ENCODE results near the gene TRAPPC10. TPM values are rescaled to one million over a fixed set of nuclear protein-coding genes. Genes with fewer than 3 reads are reported as not detected.

TRAPPC10 gene
- total and polyA plus RNA-seq, 2 experiments from 2014 or later, result 9.9 to 21.0 TPM

GRCh38 chr21:44006017-44006619 is 6.0 kb upstream of the TRAPPC10 start:
- Histone ChIP-seq H3K4me2 (ENCODE audit: unreplicated experiment) (peak overlapping the region; percentile 52), H3K9me2 (ENCODE audit: insufficient read depth) (no peaks in the 10 kb centered on the region), H2AFZ (peak overlapping the region; percentile 68), H3F3A (ENCODE audit: insufficient read depth) (peaks cover 37% of the 10 kb centered on the region), H3K4me3 (peak overlapping the region; percentile 48), H3K79me2 (ENCODE audit: insufficient read depth) (peaks cover 4% of the 10 kb centered on the region; the same call in 1 of the 2 replicates), H3K27me3 (replicated peaks; ENCODE audit: insufficient read depth) (no peaks in the 10 kb centered on the region), H3K36me3 (ENCODE audit: low read depth) (no peaks in the 10 kb centered on the region), H3K9ac (peak overlapping the region; percentile 72), H3K27ac (peak overlapping the region; percentile 91), H3K9me3 (ENCODE audit: low read depth) (no peaks in the 10 kb centered on the region), H4K20me1 (ENCODE audit: insufficient read depth) (no peaks in the 10 kb centered on the region), H3K4me1 (ENCODE audit: insufficient read depth) (peaks cover 27% of the 10 kb centered on the region)
- in situ Hi-C loops (cut with MboI), result no loop called here
- TF ChIP-seq EZH2 (IDR thresholded peaks at IDR 0.05; ENCODE audit: insufficient read depth, poor library complexity, severe bottlenecking) (no peak), EZH2phosphoT487 (IDR thresholded peaks at IDR 0.05; ENCODE audit: insufficient read depth, low read depth) (no peak)
- WGBS, 2 experiments (ENCODE audit: low coverage in 1 of 2, low lambda C conversion rate in 2 of 2, missing lambda C conversion rate in 2 of 2), result 33 to 35% methylated on average over 9 of the region's 9 CpGs
- DNase-seq, result peak; percentile 96

- Histone ChIP-seq H2AFZ (peak overlapping the region; percentile 68), H3K4me3 (peak overlapping the region; percentile 48), H3F3A (ENCODE audit: insufficient read depth) (peaks cover 37% of the 10 kb centered on the region), H4K20me1 (ENCODE audit: insufficient read depth) (no peaks in the 10 kb centered on the region), H3K9ac (peak overlapping the region; percentile 72), H3K27ac (peak overlapping the region; percentile 91), H3K9me2 (ENCODE audit: insufficient read depth) (no peaks in the 10 kb centered on the region), H3K36me3 (ENCODE audit: low read depth) (no peaks in the 10 kb centered on the region), H3K9me3 (ENCODE audit: low read depth) (no peaks in the 10 kb centered on the region), H3K4me2 (ENCODE audit: unreplicated experiment) (peak overlapping the region; percentile 52), H3K27me3 (replicated peaks; ENCODE audit: insufficient read depth) (no peaks in the 10 kb centered on the region), H3K4me1 (ENCODE audit: insufficient read depth) (peaks cover 29% of the 10 kb centered on the region), H3K79me2 (ENCODE audit: insufficient read depth) (peaks cover 7% of the 10 kb centered on the region; the same call in 1 of the 2 replicates)
- 42 to 55% methylated on average over 8 of the region's 8 CpGs for WGBS, 2 experiments (ENCODE audit: low coverage in 1 of 2, low lambda C conversion rate in 2 of 2, missing lambda C conversion rate in 2 of 2)
- in situ Hi-C loops (cut with MboI), result no loop called here
- DNase-seq, result peak; percentile 75
- TF ChIP-seq EZH2 (IDR thresholded peaks at IDR 0.05; ENCODE audit: insufficient read depth, poor library complexity, severe bottlenecking) (no peak), EZH2phosphoT487 (IDR thresholded peaks at IDR 0.05; ENCODE audit: insufficient read depth, low read depth) (no peak)
Observed at GRCh38 chr21:44006656-44007055, 5.5 kb upstream of the TRAPPC10 start.

DNA sequence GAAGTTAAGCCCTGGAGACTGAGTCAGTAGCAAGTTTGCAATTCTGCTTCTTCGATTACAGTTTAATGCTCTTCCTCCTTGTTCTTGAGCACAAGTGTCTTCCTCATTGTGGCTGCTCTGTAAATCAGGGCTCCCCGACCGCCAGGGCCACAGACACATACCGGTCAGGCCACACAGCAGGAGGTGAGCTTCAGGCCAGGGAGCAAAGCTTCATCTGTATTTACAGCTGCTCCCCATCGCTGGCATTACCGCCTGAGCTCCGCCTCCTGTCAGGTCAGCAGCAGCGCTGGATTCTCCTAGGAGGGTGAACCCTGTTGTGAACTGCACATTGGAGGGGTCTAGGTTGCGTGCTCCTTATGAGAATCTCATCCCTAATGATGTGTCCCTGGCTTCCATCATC is 1.7 kb upstream of the TRAPPC10 start:
- DNase-seq, result no peak
- H3K4me1 ChIP-seq (ENCODE audit: insufficient read depth), result peaks cover 47% of the 10 kb centered on the region
- H3F3A ChIP-seq (ENCODE audit: insufficient read depth), result peaks cover 42% of the 10 kb centered on the region
- peaks cover 38% of the 10 kb centered on the region for H3K79me2 ChIP-seq (ENCODE audit: insufficient read depth)
- no peaks in the 10 kb centered on the region for H3K36me3 ChIP-seq (ENCODE audit: low read depth)
- H3K9ac ChIP-seq, result no peak overlapping the region
- H3K4me2 ChIP-seq (ENCODE audit: unreplicated experiment), result no peak overlapping the region
- no peaks in the 10 kb centered on the region for H3K27me3 ChIP-seq (replicated peaks; ENCODE audit: insufficient read depth)
- no peak for TF ChIP-seq EZH2phosphoT487 (IDR thresholded peaks at IDR 0.05; ENCODE audit: insufficient read depth, low read depth)
- TF ChIP-seq EZH2 (IDR thresholded peaks at IDR 0.05; ENCODE audit: insufficient read depth, poor library complexity, severe bottlenecking), result no peak
- H3K9me3 ChIP-seq (ENCODE audit: low read depth), result no peaks in the 10 kb centered on the region
- H3K9me2 ChIP-seq (ENCODE audit: insufficient read depth), result no peaks in the 10 kb centered on the region
- H4K20me1 ChIP-seq (ENCODE audit: insufficient read depth), result peaks cover 3% of the 10 kb centered on the region; the same call in 1 of the 2 replicates
- no peak overlapping the region for H2AFZ ChIP-seq
- no peak overlapping the region for H3K27ac ChIP-seq
- in situ Hi-C loops (cut with MboI), result no loop called here
- no peak overlapping the region for H3K4me3 ChIP-seq
- WGBS, 2 experiments (ENCODE audit: low coverage in 1 of 2, low lambda C conversion rate in 2 of 2, missing lambda C conversion rate in 2 of 2), result 67 to 69% methylated on average over 9 of the region's 9 CpGs

DNA sequence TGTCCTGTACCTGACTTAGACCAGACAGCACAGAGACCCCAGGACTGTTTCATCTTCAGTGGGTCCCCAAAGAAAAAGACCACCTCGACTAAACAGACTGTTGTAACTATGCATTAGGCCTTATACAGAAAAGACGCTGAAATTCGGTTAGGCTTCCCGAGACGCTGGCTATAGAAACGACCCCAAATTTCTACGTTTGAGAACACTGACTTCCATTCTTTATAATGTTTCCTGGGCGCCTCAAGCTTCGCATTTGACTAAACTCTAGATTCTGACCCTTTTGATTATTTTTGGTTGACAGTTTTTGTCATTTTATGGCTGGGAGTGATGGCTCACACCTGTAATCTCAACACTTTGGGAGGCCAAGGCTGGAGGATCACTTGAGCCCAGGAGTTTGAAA is 986 bp upstream of the TRAPPC10 start:
- Histone ChIP-seq H3F3A (ENCODE audit: insufficient read depth) (peaks cover 35% of the 10 kb centered on the region), H2AFZ (peak overlapping the region; percentile 67; the same call in 1 of the 2 replicates), H3K4me2 (ENCODE audit: unreplicated experiment) (peak overlapping the region; percentile 80), H3K4me3 (peak overlapping the region; percentile 95), H3K27me3 (replicated peaks; ENCODE audit: insufficient read depth) (no peaks in the 10 kb centered on the region), H3K9ac (peak overlapping the region; percentile 93), H3K9me3 (ENCODE audit: low read depth) (no peaks in the 10 kb centered on the region), H3K27ac (peak overlapping the region; percentile 77), H4K20me1 (ENCODE audit: insufficient read depth) (peaks cover 7% of the 10 kb centered on the region; the same call in 1 of the 2 replicates), H3K9me2 (ENCODE audit: insufficient read depth) (no peaks in the 10 kb centered on the region), H3K79me2 (ENCODE audit: insufficient read depth) (peaks cover 45% of the 10 kb centered on the region), H3K4me1 (ENCODE audit: insufficient read depth) (peaks cover 46% of the 10 kb centered on the region), H3K36me3 (ENCODE audit: low read depth) (no peaks in the 10 kb centered on the region)
- in situ Hi-C loops (cut with MboI), result no loop called here
- WGBS, 2 experiments (ENCODE audit: low coverage in 1 of 2, low lambda C conversion rate in 2 of 2, missing lambda C conversion rate in 2 of 2), result 69 to 72% methylated on average over 9 of the region's 9 CpGs
- DNase-seq, result no peak
- TF ChIP-seq EZH2 (IDR thresholded peaks at IDR 0.05; ENCODE audit: insufficient read depth, poor library complexity, severe bottlenecking), result no peak

All from GM23248 (cell line).